CD14-positive monocyte (primary cell): ENCODE data around the gene PLIN3. TPM values are rescaled to one million over a fixed set of nuclear protein-coding genes. Genes with fewer than 3 reads are reported as not detected.
"Not testable (repeated sequence)": the region's sequence is repeated elsewhere in the genome, so short reads cannot be mapped to it uniquely, and the experiment has no call there.

Source experiments
- DNase-seq, 3 donors: peaks; one replicate each; pipeline ENCODE4 v3.0.0-alpha.2; 2011 to 2022
- H2AFZ ChIP-seq: 2 replicates; pipeline ENCODE4 v1.6.0; 2012; ENCODE audit warnings: mild to moderate bottlenecking, low read depth, low read length, inconsistent platforms; ENCODE audit not compliant: insufficient read depth, poor library complexity, severe bottlenecking
- H3K27ac ChIP-seq, 2 donors: 1 replicate in 1 of 2; 2 replicates in 1 of 2; pipeline ENCODE4 v1.5.1; 2012 to 2013; ENCODE audit warnings: low read length in 2 of 2, control low read depth in 1 of 2, inconsistent platforms in 1 of 2, low read depth in 1 of 2, mild to moderate bottlenecking in 1 of 2
- H3K27me3 ChIP-seq, 2 donors: one replicate each; pipeline versions ENCODE4 v1.6.0 to v1.6.1; 2011 to 2013; ENCODE audit warnings: low read length in 2 of 2; ENCODE audit not compliant: control insufficient read depth in 2 of 2, insufficient read depth in 2 of 2
- H3K36me3 ChIP-seq, 2 donors: replicated peaks in 1 of 2; 1 replicate in 1 of 2; 2 replicates in 1 of 2; pipeline versions ENCODE4 v1.5.1 to v1.6.1; 2012 to 2013; ENCODE audit warnings: low read length in 2 of 2, control low read depth in 1 of 2, inconsistent platforms in 1 of 2, mild to moderate bottlenecking in 1 of 2; ENCODE audit not compliant: insufficient read depth in 2 of 2, control insufficient read depth in 1 of 2
- H3K4me1 ChIP-seq, 2 donors: 1 replicate in 1 of 2; 2 replicates in 1 of 2; pipeline versions ENCODE4 v1.5.1 to v1.6.1; 2012 to 2013; ENCODE audit warnings: low read length in 2 of 2, control low read depth in 1 of 2, inconsistent platforms in 1 of 2, mild to moderate bottlenecking in 1 of 2, moderate library complexity in 1 of 2; ENCODE audit not compliant: insufficient read depth in 2 of 2, control insufficient read depth in 1 of 2
- H3K4me2 ChIP-seq: replicated peaks from 2 replicates; pipeline ENCODE3; 2012; ENCODE audit warnings: low read length, moderate library complexity, mild to moderate bottlenecking; ENCODE audit not compliant: poor library complexity, severe bottlenecking; ENCODE audit errors: extremely low read depth
- H3K4me3 ChIP-seq, 3 experiments: fragments of 200-600 bp in 1 of 3; sonication (generic) in 1 of 3; replicated peaks in 1 of 3; 1 replicate in 2 of 3; 2 replicates in 1 of 3; pipeline ENCODE4 v1.5.1; 2011 to 2013; ENCODE audit warnings: low read length in 3 of 3, mild to moderate bottlenecking in 3 of 3, control low read depth in 2 of 3, low read depth in 2 of 3, inconsistent platforms in 1 of 3, moderate library complexity in 1 of 3
- H3K79me2 ChIP-seq: 2 replicates; pipeline ENCODE4 v1.6.0; 2012; ENCODE audit warnings: mild to moderate bottlenecking, control low read depth, inconsistent platforms, low read length, moderate library complexity; ENCODE audit not compliant: insufficient read depth
- H3K9ac ChIP-seq: 2 replicates; pipeline ENCODE4 v1.6.0; 2017; ENCODE audit warnings: low read length, mild to moderate bottlenecking; ENCODE audit not compliant: insufficient read depth, poor library complexity, severe bottlenecking
- H3K9me3 ChIP-seq, 2 donors: replicated peaks in 1 of 2; 1 replicate in 1 of 2; 2 replicates in 1 of 2; pipeline versions ENCODE4 v1.5.1 to v1.6.1; 2012 to 2013; ENCODE audit warnings: low read length in 2 of 2, control low read depth in 1 of 2; ENCODE audit not compliant: control insufficient read depth in 1 of 2, insufficient read depth in 1 of 2
- H4K20me1 ChIP-seq: 2 replicates; pipeline ENCODE4 v1.6.0; 2012; ENCODE audit warnings: mild to moderate bottlenecking, low read length, control low read depth, moderate library complexity; ENCODE audit not compliant: insufficient read depth
- H3K27ac Mint-ChIP-seq, 7 donors: one replicate each; pipeline ENCODE4 v1.8.0; 2020; ENCODE audit warnings: mild to moderate bottlenecking in 7 of 7, mixed read lengths in 7 of 7, moderate library complexity in 6 of 7, inconsistent platforms in 2 of 7
- H3K27me3 Mint-ChIP-seq, 3 donors: one replicate each; pipeline ENCODE4 v1.8.0; 2021 to 2022; ENCODE audit warnings: low read depth in 3 of 3, mild to moderate bottlenecking in 3 of 3, mixed read lengths in 3 of 3, moderate library complexity in 3 of 3, inconsistent platforms in 1 of 3
- H3K36me3 Mint-ChIP-seq, 2 donors: one replicate each; pipeline ENCODE4 v1.8.0; 2020; ENCODE audit warnings: mixed read lengths in 2 of 2, inconsistent platforms in 1 of 2, mild to moderate bottlenecking in 1 of 2
- H3K4me1 Mint-ChIP-seq: one replicate; pipeline ENCODE4 v1.8.0; 2020; ENCODE audit warnings: mild to moderate bottlenecking, mixed read lengths
- H3K4me3 Mint-ChIP-seq, 2 donors: one replicate each; pipeline ENCODE4 v1.8.0; 2020; ENCODE audit warnings: mild to moderate bottlenecking in 2 of 2, mixed read lengths in 2 of 2, moderate library complexity in 1 of 2
- H3K9me3 Mint-ChIP-seq, 7 donors: one replicate each; pipeline ENCODE4 v1.8.0; 2020 to 2022; ENCODE audit warnings: mixed read lengths in 7 of 7, mild to moderate bottlenecking in 6 of 7, moderate library complexity in 6 of 7, inconsistent platforms in 2 of 7
- WGBS: methylation state at CpG from one replicate; pipeline ENCODE4 v1.1.5; 2013; ENCODE audit warnings: missing lambda C conversion rate; ENCODE audit not compliant: insufficient coverage; 5-methylcytosine and 5-hydroxymethylcytosine counted together
- intact Hi-C, 2 donors: fragments of 100-400 bp; cut with micrococcal nuclease; formaldehyde crosslinking; loops; one replicate each; pipeline versions ENCODE4 v1.15.0 to v1.15.1; 2023
- polyA plus RNA-seq, 3 donors: library from polyadenylated mRNA; depleted of rRNA in 1 of 3; unstranded in 2 of 3; stranded (reverse) in 1 of 3; fragments of 300-500 nt in 2 of 3; fragments of >200 nt in 1 of 3; fragmentation: Illumina TruSeq in 2 of 3; gene quantifications; 1 replicate in 2 of 3; 2 replicates in 1 of 3; pipeline ENCODE4 v1.2.3, GENCODE V29; 2012 to 2021
- TF ChIP-seq, protein P1 (sequence below): fragments of 200-600 bp; IDR thresholded peaks from one replicate; pipeline ENCODE4 v1.8.0; 2022; ENCODE audit warnings: antibody characterized with exemption, mild to moderate bottlenecking

Gene PLIN3
- polyA plus RNA-seq, 3 donors, result 78.8 to 151 (median 138) TPM

- H3K4me3 ChIP-seq, H2AFZ ChIP-seq, DNase-seq, intact Hi-C loops, H3K4me1 Mint-ChIP-seq, H3K36me3 ChIP-seq, H3K27ac Mint-ChIP-seq, H3K27ac ChIP-seq, H3K9me3 Mint-ChIP-seq, H3K4me1 ChIP-seq, H3K4me3 Mint-ChIP-seq, H3K27me3 ChIP-seq, H3K27me3 Mint-ChIP-seq, H3K79me2 ChIP-seq, H3K4me2 ChIP-seq, H3K9ac ChIP-seq, H3K9me3 ChIP-seq, H4K20me1 ChIP-seq, H3K36me3 Mint-ChIP-seq: not testable (repeated sequence)
- WGBS, result no CpG with 5 or more reads among the region's 6 CpGs
These were observed 17.5 kb upstream of the PLIN3 start for GRCh38 chr19:4884993-4885392.

DNA sequence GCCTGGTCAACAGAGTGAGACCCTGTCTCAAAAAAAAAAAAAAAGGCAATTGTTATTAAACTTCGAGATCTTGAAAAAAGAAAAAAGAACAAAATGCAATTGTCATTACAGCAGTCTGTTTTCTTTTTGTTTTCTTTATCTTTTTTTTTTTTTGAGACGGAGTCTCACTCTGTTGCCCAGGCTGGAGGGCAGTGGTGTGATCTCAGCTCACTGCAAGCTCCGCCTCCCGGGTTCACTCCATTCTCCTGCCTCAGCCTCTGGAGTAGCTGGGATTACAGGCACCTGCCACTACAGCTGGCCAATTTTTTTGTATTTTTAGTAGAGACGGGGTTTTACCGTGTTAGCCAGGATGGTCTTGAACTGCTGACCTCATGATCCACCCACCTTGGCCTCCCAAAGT, 15.4 kb upstream of the PLIN3 start:
- H2AFZ ChIP-seq, H3K4me2 ChIP-seq, H3K27me3 ChIP-seq, H3K27ac Mint-ChIP-seq, H3K27ac ChIP-seq, intact Hi-C loops, H4K20me1 ChIP-seq, H3K9ac ChIP-seq, H3K9me3 ChIP-seq, H3K79me2 ChIP-seq, H3K4me3 Mint-ChIP-seq, H3K4me3 ChIP-seq, H3K36me3 ChIP-seq, H3K9me3 Mint-ChIP-seq, H3K36me3 Mint-ChIP-seq, DNase-seq: not testable (repeated sequence)
- 100% methylated on average over 2 of the region's 6 CpGs for WGBS
- peaks cover 16% of the 10 kb centered on the region for H3K4me1 Mint-ChIP-seq
- peaks cover 0 to 13% (median 12%) of the 10 kb centered on the region in 3 donors for H3K27me3 Mint-ChIP-seq
- peaks cover 11 to 17% of the 10 kb centered on the region in 2 donors for H3K4me1 ChIP-seq

DNA sequence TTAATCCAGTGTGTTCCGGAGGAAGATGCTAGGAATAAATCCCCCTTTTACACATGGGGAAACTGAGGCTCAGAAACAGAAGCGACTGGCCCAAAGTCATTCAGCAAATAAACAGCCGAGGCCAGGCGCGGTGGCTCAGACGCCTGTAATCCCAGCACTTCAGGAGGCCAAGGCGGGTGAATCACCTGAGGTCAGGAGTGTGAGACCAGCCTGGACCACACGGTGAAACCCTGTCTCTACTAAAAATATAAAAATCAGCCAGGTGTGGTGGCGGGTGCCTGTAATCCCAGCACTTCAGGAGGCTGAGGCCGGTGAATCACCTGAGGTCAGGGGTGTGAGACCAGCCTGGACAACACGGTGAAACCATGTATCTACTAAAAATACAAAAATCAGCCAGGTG, 11.6 kb upstream of the PLIN3 start:
- H3K27me3 Mint-ChIP-seq, result peaks cover 0 to 15% (median 15%) of the 10 kb centered on the region in 3 donors
- H3K4me1 Mint-ChIP-seq, result peaks cover 16% of the 10 kb centered on the region
- H3K9ac ChIP-seq, result no peak overlapping the region
- H3K9me3 ChIP-seq, result no peaks in the 10 kb centered on the region
- intact Hi-C loops, result loop anchor here in 1 of 2 donors (10.0 kb wide), 1 partner anchor 96 kb away; no protein-coding TSS in a partner anchor
- H3K4me3 ChIP-seq, result no peak overlapping the region
- no peak for DNase-seq
- no peak overlapping the region for H3K27ac ChIP-seq
- WGBS, result 96% methylated on average over 7 of the region's 11 CpGs
- H3K27me3 ChIP-seq, result peaks cover 0 to 4% of the 10 kb centered on the region in 2 donors
- peak overlapping the region; percentile 4 for H3K4me2 ChIP-seq
- no peak overlapping the region for H3K27ac Mint-ChIP-seq
- H3K4me1 ChIP-seq, result peaks cover 11 to 17% of the 10 kb centered on the region in 2 donors
- H3K9me3 Mint-ChIP-seq, result no peaks in the 10 kb centered on the region
- no peak overlapping the region for H2AFZ ChIP-seq
- no peaks in the 10 kb centered on the region for H3K36me3 Mint-ChIP-seq
- no peaks in the 10 kb centered on the region for H4K20me1 ChIP-seq
- TF ChIP-seq, protein P1, sequence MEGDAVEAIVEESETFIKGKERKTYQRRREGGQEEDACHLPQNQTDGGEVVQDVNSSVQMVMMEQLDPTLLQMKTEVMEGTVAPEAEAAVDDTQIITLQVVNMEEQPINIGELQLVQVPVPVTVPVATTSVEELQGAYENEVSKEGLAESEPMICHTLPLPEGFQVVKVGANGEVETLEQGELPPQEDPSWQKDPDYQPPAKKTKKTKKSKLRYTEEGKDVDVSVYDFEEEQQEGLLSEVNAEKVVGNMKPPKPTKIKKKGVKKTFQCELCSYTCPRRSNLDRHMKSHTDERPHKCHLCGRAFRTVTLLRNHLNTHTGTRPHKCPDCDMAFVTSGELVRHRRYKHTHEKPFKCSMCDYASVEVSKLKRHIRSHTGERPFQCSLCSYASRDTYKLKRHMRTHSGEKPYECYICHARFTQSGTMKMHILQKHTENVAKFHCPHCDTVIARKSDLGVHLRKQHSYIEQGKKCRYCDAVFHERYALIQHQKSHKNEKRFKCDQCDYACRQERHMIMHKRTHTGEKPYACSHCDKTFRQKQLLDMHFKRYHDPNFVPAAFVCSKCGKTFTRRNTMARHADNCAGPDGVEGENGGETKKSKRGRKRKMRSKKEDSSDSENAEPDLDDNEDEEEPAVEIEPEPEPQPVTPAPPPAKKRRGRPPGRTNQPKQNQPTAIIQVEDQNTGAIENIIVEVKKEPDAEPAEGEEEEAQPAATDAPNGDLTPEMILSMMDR, result no peak
- no peaks in the 10 kb centered on the region for H3K36me3 ChIP-seq
- no peaks in the 10 kb centered on the region for H3K79me2 ChIP-seq
- peak overlapping the region in 1 of 2 donors; percentile 62 for H3K4me3 Mint-ChIP-seq
